HG03575 (cell line): ENCODE results near the gene EFNA1.
"Not testable (repeated sequence)": the region's sequence is repeated elsewhere in the genome, so short reads cannot be mapped to it uniquely, and the experiment has no call there.

Experiments
- ATAC-seq: cut with Tn5 transposase; IDR thresholded peaks from one replicate; pipeline ENCODE4 v1.9.1; 2021; ENCODE audit not compliant: unreplicated experiment, insufficient number of reproducible peaks, low FRiP score; ENCODE audit errors: extremely low read depth

EFNA1 gene

GRCh38 chr1:155136748-155137147 lies 9.1 kb downstream of the EFNA1 start:
- ATAC-seq = no peak

- no peak for ATAC-seq
These were observed 9.7 kb downstream of the EFNA1 start for GRCh38 chr1:155137154-155137949.

GRCh38 chr1:155139895-155140629 lies 12.4 kb downstream of the EFNA1 start, which contains the start of gene DPM3:
Gene DPM3 (minus strand): TSS chr1:155140531. CDS start chr1:155140240, 291 bp downstream.
- no peak for ATAC-seq

GRCh38 chr1:155140630-155140953 lies 12.9 kb downstream of the EFNA1 start:
- no peak for ATAC-seq

GRCh38 chr1:155141749-155142148 lies 14.1 kb downstream of the EFNA1 start:
- ATAC-seq = no peak

GRCh38 chr1:155145491-155145890 lies 17.8 kb downstream of the EFNA1 start:
- ATAC-seq = no peak

GRCh38 chr1:155155996-155156643 lies 28.4 kb downstream of the EFNA1 start:
- ATAC-seq = not testable (repeated sequence)

GRCh38 chr1:155158991-155159390 lies 31.3 kb downstream of the EFNA1 start:
- ATAC-seq = no peak

- no peak for ATAC-seq
These were observed 32.5 kb downstream of the EFNA1 start for GRCh38 chr1:155160128-155160527.

GRCh38 chr1:155162631-155163030 lies 35.0 kb downstream of the EFNA1 start:
- not testable (repeated sequence) for ATAC-seq

- ATAC-seq = not testable (repeated sequence)
These were observed 36.1 kb downstream of the EFNA1 start for GRCh38 chr1:155163785-155164184.

- not testable (repeated sequence) for ATAC-seq
These were observed 36.9 kb downstream of the EFNA1 start for GRCh38 chr1:155164625-155165024.

GRCh38 chr1:155166051-155166470 lies 38.4 kb downstream of the EFNA1 start:
- ATAC-seq = no peak

- ATAC-seq = no peak
These were observed 38.9 kb downstream of the EFNA1 start for GRCh38 chr1:155166471-155167165.

GRCh38 chr1:155167166-155168104 lies 39.8 kb downstream of the EFNA1 start:
- ATAC-seq = no peak

- ATAC-seq = not testable (repeated sequence)
These were observed 40.4 kb downstream of the EFNA1 start for GRCh38 chr1:155168105-155168445.

GRCh38 chr1:155168456-155169210 lies 41.0 kb downstream of the EFNA1 start:
- ATAC-seq = no peak

GRCh38 chr1:155169541-155169940 lies 41.9 kb downstream of the EFNA1 start:
- no peak for ATAC-seq
